Neural progenitor cell (in vitro differentiated cells): ENCODE results near the gene SIT1. TPM values are rescaled to one million over a fixed set of nuclear protein-coding genes. Genes with fewer than 3 reads are reported as not detected.
"Not testable (repeated sequence)": the region's sequence is repeated elsewhere in the genome, so short reads cannot be mapped to it uniquely, and the experiment has no call there.

Experiments used
- DNase-seq: peaks from one replicate; pipeline ENCODE4 v3.0.0-alpha.2; 2016; ENCODE audit warnings: low spot score
- H2AFZ ChIP-seq: fragments of 200-600 bp; sonication (generic); replicated peaks from 2 replicates; pipeline ENCODE4 v1.6.1; 2016; ENCODE audit warnings: antibody characterized with exemption
- H3F3A ChIP-seq: fragments of 200-600 bp; sonication (generic); 2 replicates; pipeline ENCODE4 v1.6.1; 2016; ENCODE audit warnings: antibody characterized with exemption, low read depth
- H3K27ac ChIP-seq: fragments of 200-600 bp; sonication (generic); 2 replicates; pipeline ENCODE4 v1.5.1; 2016; ENCODE audit warnings: mild to moderate bottlenecking
- H3K27me3 ChIP-seq: fragments of 200-600 bp; sonication (generic); 2 replicates; pipeline ENCODE4 v1.6.1; 2016; ENCODE audit warnings: mild to moderate bottlenecking, moderate library complexity
- H3K36me3 ChIP-seq: fragments of 200-600 bp; sonication (generic); 2 replicates; pipeline ENCODE4 v1.5.1; 2016
- H3K4me1 ChIP-seq: fragments of 200-600 bp; sonication (generic); 2 replicates; pipeline ENCODE4 v1.6.1; 2016; ENCODE audit warnings: mixed run types
- H3K4me2 ChIP-seq: fragments of 200-600 bp; sonication (generic); 2 replicates; pipeline ENCODE4 v1.6.1; 2016
- H3K4me3 ChIP-seq: fragments of 200-600 bp; sonication (generic); 2 replicates; pipeline ENCODE4 v1.5.1; 2016
- H3K79me2 ChIP-seq: fragments of 200-600 bp; sonication (generic); 2 replicates; pipeline ENCODE4 v1.6.1; 2016; ENCODE audit warnings: low read depth
- H3K9ac ChIP-seq: fragments of 200-600 bp; sonication (generic); 2 replicates; pipeline ENCODE4 v1.6.1; 2016
- H3K9me3 ChIP-seq: fragments of 200-600 bp; sonication (generic); 2 replicates; pipeline ENCODE4 v1.5.1; 2016; ENCODE audit warnings: low read depth
- H4K20me1 ChIP-seq: fragments of 200-600 bp; sonication (generic); 2 replicates; pipeline ENCODE4 v1.6.1; 2016; ENCODE audit warnings: low read depth
- H3K27ac Mint-ChIP-seq: 3 replicates; pipeline ENCODE4 v1.8.0; 2021; ENCODE audit warnings: mixed read lengths
- H3K27me3 Mint-ChIP-seq: 2 replicates; pipeline ENCODE4 v1.8.0; 2022; ENCODE audit warnings: low read depth, mild to moderate bottlenecking, inconsistent platforms, moderate library complexity, mixed read lengths; ENCODE audit not compliant: insufficient read depth
- H3K36me3 Mint-ChIP-seq: 3 replicates; pipeline ENCODE4 v1.8.0; 2021; ENCODE audit warnings: mixed read lengths
- H3K4me1 Mint-ChIP-seq: 3 replicates; pipeline ENCODE4 v1.8.0; 2021; ENCODE audit warnings: mixed read lengths
- H3K4me3 Mint-ChIP-seq: 3 replicates; pipeline ENCODE4 v1.8.0; 2021; ENCODE audit warnings: mild to moderate bottlenecking, moderate library complexity, mixed read lengths
- H3K9me3 Mint-ChIP-seq: 3 replicates; pipeline ENCODE4 v1.8.0; 2020; ENCODE audit warnings: mixed read lengths
- EZH2 ChIP-seq: fragments of 200-600 bp; sonication (generic); IDR thresholded peaks from 2 replicates; pipeline ENCODE4 v1.6.1; 2017; ENCODE audit warnings: antibody characterized with exemption, mild to moderate bottlenecking, moderate library complexity
- EZH2phosphoT487 ChIP-seq: fragments of 200-600 bp; sonication (generic); IDR thresholded peaks from 2 replicates; pipeline ENCODE4 v1.6.1; 2017; ENCODE audit warnings: antibody characterized with exemption
- total RNA-seq: library from RNA; depleted of rRNA; stranded (reverse); fragments of >200 nt; gene quantifications from 2 replicates; pipeline ENCODE4 v1.2.3, GENCODE V29; 2015; ENCODE audit warnings: low replicate concordance
- TF ChIP-seq, protein P1 (sequence below): fragments of 200-600 bp; sonication (generic); IDR thresholded peaks from 2 replicates; pipeline ENCODE4 v1.5.1; 2017; ENCODE audit warnings: antibody characterized with exemption, mild to moderate bottlenecking

Gene SIT1
- total RNA-seq, 1 donor from 2014 or later: 0.86 TPM

DNA sequence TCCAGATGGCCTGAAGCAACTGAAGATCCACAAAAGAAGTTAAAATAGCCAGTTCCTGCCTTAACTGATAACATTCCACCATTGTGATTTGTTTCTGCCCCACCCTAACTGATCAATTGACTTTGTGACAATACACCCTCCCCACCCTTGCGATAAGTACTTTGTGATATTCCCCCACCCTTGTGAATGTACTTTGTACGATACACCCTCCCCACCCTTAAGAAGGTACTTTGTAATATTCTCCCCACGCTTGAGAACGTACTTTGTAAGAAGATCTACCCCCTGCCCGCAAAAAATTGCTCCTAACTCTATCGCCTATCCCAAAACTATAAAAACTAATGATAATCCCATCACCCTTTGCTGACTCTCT is 13.9 kb downstream of the SIT1 start:
- H3K36me3 Mint-ChIP-seq: peaks cover 11% of the 10 kb centered on the region
- H3K27ac ChIP-seq, H3K27me3 ChIP-seq, H3K27me3 Mint-ChIP-seq, H3K79me2 ChIP-seq, H3K36me3 ChIP-seq, H3K9me3 ChIP-seq, H3K4me2 ChIP-seq, H3K4me1 ChIP-seq, H2AFZ ChIP-seq, H4K20me1 ChIP-seq, H3K4me3 ChIP-seq, DNase-seq, H3K27ac Mint-ChIP-seq, H3K4me1 Mint-ChIP-seq, H3K4me3 Mint-ChIP-seq, H3K9me3 Mint-ChIP-seq, H3K9ac ChIP-seq, H3F3A ChIP-seq: not testable (repeated sequence)

- H3K36me3 ChIP-seq: no peaks in the 10 kb centered on the region
- H3K27me3 ChIP-seq: no peaks in the 10 kb centered on the region
- no peak overlapping the region for H3K4me3 ChIP-seq
- H3K27ac ChIP-seq: no peak overlapping the region
- TF ChIP-seq, protein P1, sequence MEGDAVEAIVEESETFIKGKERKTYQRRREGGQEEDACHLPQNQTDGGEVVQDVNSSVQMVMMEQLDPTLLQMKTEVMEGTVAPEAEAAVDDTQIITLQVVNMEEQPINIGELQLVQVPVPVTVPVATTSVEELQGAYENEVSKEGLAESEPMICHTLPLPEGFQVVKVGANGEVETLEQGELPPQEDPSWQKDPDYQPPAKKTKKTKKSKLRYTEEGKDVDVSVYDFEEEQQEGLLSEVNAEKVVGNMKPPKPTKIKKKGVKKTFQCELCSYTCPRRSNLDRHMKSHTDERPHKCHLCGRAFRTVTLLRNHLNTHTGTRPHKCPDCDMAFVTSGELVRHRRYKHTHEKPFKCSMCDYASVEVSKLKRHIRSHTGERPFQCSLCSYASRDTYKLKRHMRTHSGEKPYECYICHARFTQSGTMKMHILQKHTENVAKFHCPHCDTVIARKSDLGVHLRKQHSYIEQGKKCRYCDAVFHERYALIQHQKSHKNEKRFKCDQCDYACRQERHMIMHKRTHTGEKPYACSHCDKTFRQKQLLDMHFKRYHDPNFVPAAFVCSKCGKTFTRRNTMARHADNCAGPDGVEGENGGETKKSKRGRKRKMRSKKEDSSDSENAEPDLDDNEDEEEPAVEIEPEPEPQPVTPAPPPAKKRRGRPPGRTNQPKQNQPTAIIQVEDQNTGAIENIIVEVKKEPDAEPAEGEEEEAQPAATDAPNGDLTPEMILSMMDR: no peak
- no peak for TF ChIP-seq EZH2
- TF ChIP-seq EZH2phosphoT487: no peak
- H2AFZ ChIP-seq: no peak overlapping the region
- no peak for DNase-seq
- H3K4me1 ChIP-seq: no peaks in the 10 kb centered on the region
- H3K4me2 ChIP-seq: no peak overlapping the region
- H3K9me3 Mint-ChIP-seq: peaks cover 6% of the 10 kb centered on the region
- peaks cover 7% of the 10 kb centered on the region for H3K36me3 Mint-ChIP-seq
- no peaks in the 10 kb centered on the region for H3K79me2 ChIP-seq
- H4K20me1 ChIP-seq: no peaks in the 10 kb centered on the region
- no peak overlapping the region for H3K27ac Mint-ChIP-seq
- no peaks in the 10 kb centered on the region for H3F3A ChIP-seq
- no peaks in the 10 kb centered on the region for H3K9me3 ChIP-seq
- H3K4me1 Mint-ChIP-seq: no peaks in the 10 kb centered on the region
- no peaks in the 10 kb centered on the region for H3K27me3 Mint-ChIP-seq
- no peak overlapping the region for H3K9ac ChIP-seq
- H3K4me3 Mint-ChIP-seq: no peak overlapping the region
These were observed 14.4 kb downstream of the SIT1 start for GRCh38 chr9:35636135-35636876.

DNA sequence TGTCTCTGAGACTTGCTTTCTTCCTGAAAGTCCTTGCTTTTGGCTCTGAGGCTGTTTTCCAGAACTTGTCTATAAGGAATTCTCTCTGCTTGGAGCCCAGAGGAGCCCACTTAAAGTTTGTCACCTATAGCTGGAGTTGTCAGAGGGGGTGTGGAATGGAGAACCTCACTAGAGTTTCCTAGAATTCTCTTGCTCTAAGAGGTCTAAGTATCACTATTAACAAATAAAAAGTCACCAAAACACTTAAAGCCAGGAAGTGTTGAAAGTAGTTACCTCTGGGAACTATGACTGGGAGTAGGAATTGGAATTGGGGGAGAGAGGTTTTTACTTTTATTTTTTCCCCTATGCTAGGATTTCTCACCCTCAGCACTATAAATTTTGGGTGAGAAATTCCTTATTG is 15.0 kb downstream of the SIT1 start:
- no peaks in the 10 kb centered on the region for H4K20me1 ChIP-seq
- no peak overlapping the region for H3K4me2 ChIP-seq
- peaks cover 3% of the 10 kb centered on the region for H3K36me3 Mint-ChIP-seq
- no peak overlapping the region for H3K27ac Mint-ChIP-seq
- H3K4me1 Mint-ChIP-seq: no peaks in the 10 kb centered on the region
- no peak for TF ChIP-seq EZH2
- TF ChIP-seq, protein P1: no peak
- no peak for TF ChIP-seq EZH2phosphoT487
- H2AFZ ChIP-seq: no peak overlapping the region
- no peak overlapping the region for H3K4me3 Mint-ChIP-seq
- H3K27ac ChIP-seq: no peak overlapping the region
- H3K4me1 ChIP-seq: no peaks in the 10 kb centered on the region
- no peaks in the 10 kb centered on the region for H3K27me3 Mint-ChIP-seq
- H3K79me2 ChIP-seq: no peaks in the 10 kb centered on the region
- H3K4me3 ChIP-seq: no peak overlapping the region
- DNase-seq: no peak
- H3K9me3 ChIP-seq: no peaks in the 10 kb centered on the region
- no peaks in the 10 kb centered on the region for H3F3A ChIP-seq
- H3K9me3 Mint-ChIP-seq: peaks cover 3% of the 10 kb centered on the region
- H3K9ac ChIP-seq: no peak overlapping the region
- H3K36me3 ChIP-seq: no peaks in the 10 kb centered on the region
- H3K27me3 ChIP-seq: no peaks in the 10 kb centered on the region

DNA sequence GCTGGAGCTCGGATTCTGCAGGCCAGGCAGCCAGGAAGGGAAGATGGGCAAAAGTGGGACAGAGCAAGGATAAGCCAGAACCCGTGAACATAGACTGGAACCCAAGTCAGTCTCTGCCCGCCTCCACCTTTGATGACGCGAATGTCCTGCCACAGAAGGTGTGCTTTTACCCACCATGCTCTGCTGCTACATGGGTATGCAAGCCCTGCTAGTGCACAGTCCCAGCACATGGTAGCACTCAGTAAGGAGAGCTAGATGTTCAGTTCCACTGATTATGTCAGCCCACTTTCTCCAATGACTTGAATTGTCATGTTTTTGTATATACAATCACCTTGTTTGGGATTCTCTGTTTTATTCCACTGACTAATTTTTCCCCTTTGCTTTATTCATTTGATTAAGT is 21.1 kb downstream of the SIT1 start:
- no peaks in the 10 kb centered on the region for H3K4me1 Mint-ChIP-seq
- no peak overlapping the region for H2AFZ ChIP-seq
- DNase-seq: no peak
- no peaks in the 10 kb centered on the region for H3K4me1 ChIP-seq
- H3K27me3 Mint-ChIP-seq: no peaks in the 10 kb centered on the region
- no peaks in the 10 kb centered on the region for H3K36me3 Mint-ChIP-seq
- H3K27ac Mint-ChIP-seq: no peak overlapping the region
- no peaks in the 10 kb centered on the region for H3K79me2 ChIP-seq
- no peak overlapping the region for H3K4me2 ChIP-seq
- no peaks in the 10 kb centered on the region for H3K36me3 ChIP-seq
- H3K9ac ChIP-seq: no peak overlapping the region
- no peak overlapping the region for H3K4me3 Mint-ChIP-seq
- no peaks in the 10 kb centered on the region for H3K9me3 ChIP-seq
- H4K20me1 ChIP-seq: no peaks in the 10 kb centered on the region
- no peaks in the 10 kb centered on the region for H3K9me3 Mint-ChIP-seq
- TF ChIP-seq EZH2phosphoT487 (no peak), EZH2 (no peak)
- TF ChIP-seq, protein P1: no peak
- no peak overlapping the region for H3K27ac ChIP-seq
- H3K27me3 ChIP-seq: no peaks in the 10 kb centered on the region
- no peaks in the 10 kb centered on the region for H3F3A ChIP-seq
- no peak overlapping the region for H3K4me3 ChIP-seq
